ENCODE data around the gene OR4D11. TPM values are rescaled to one million over a fixed set of nuclear protein-coding genes. Genes with fewer than 3 reads are reported as not detected.
"Not testable (repeated sequence)": the region's sequence is repeated elsewhere in the genome, so short reads cannot be mapped to it uniquely, and the experiment has no call there.

OR4D11 gene
- total and polyA plus RNA-seq, 12 donors = not detected

- no peaks in the 10 kb centered on the region for H3K9me3 ChIP-seq (replicated peaks in 1 of 3)
- peak in 5 of 7 donors; percentile 49 to 77 (median 69) for DNase-seq
- intact Hi-C loops (cut with DNase I) = no loop called here
- TF ChIP-seq, protein P1, sequence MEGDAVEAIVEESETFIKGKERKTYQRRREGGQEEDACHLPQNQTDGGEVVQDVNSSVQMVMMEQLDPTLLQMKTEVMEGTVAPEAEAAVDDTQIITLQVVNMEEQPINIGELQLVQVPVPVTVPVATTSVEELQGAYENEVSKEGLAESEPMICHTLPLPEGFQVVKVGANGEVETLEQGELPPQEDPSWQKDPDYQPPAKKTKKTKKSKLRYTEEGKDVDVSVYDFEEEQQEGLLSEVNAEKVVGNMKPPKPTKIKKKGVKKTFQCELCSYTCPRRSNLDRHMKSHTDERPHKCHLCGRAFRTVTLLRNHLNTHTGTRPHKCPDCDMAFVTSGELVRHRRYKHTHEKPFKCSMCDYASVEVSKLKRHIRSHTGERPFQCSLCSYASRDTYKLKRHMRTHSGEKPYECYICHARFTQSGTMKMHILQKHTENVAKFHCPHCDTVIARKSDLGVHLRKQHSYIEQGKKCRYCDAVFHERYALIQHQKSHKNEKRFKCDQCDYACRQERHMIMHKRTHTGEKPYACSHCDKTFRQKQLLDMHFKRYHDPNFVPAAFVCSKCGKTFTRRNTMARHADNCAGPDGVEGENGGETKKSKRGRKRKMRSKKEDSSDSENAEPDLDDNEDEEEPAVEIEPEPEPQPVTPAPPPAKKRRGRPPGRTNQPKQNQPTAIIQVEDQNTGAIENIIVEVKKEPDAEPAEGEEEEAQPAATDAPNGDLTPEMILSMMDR (IDR thresholded peaks at IDR 0.05) = no peak
- no peak for TF ChIP-seq POLR2A (IDR thresholded peaks at IDR 0.05)
- no peaks in the 10 kb centered on the region for H3K27me3 ChIP-seq
- H3K4me1 ChIP-seq (replicated peaks in 1 of 2) = peaks cover 17 to 20% of the 10 kb centered on the region in 2 donors
- 32 to 56% (median 40%) methylated on average over 3 of the region's 3 CpGs for WGBS, 4 donors
- no peak overlapping the region for H3K4me3 ChIP-seq
- peak overlapping the region; percentile 9 to 47 (median 33) for H3K27ac ChIP-seq
- H3K36me3 ChIP-seq (replicated peaks in 1 of 2) = no peaks in the 10 kb centered on the region
Observed at GRCh38 chr11:59542142-59542810, 38.9 kb downstream of the OR4D11 start.

DNA sequence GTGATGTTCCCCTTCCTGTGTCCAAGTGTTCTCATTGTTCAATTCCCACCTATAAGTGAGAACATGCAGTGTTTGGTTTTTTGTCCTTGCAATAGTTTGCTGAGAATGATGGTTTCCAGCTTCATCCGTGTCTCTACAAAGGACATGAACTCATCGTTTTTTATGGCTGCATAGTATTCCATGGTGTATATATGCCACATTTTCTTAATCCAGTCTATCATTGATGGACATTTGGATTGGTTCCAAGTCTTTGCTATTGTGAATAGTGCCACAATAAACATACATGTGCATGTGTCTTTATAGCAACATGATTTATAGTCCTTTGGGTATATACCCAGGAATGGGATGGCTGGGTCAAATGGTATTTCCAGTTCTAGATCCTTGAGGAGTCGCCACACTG lies 40.3 kb downstream of the OR4D11 start:
- 79 to 100% (median 86%) methylated on average over 1 to 3 of the region's 3 CpGs for WGBS, 4 donors
- H3K27ac ChIP-seq; intact Hi-C loops (cut with DNase I): not testable (repeated sequence)

GRCh38 chr11:59544869-59545178 lies 41.4 kb downstream of the OR4D11 start:
- no peak for DNase-seq
- WGBS, 4 donors = 85 to 89% (median 86%) methylated on average over 3 of the region's 3 CpGs
- Histone ChIP-seq H3K9me3 (replicated peaks in 1 of 3) (no peaks in the 10 kb centered on the region), H3K36me3 (replicated peaks in 1 of 2) (no peaks in the 10 kb centered on the region), H3K4me3 (no peak overlapping the region), H3K27ac (no peak overlapping the region), H3K27me3 (no peaks in the 10 kb centered on the region), H3K4me1 (replicated peaks in 1 of 2) (peaks cover 20 to 30% of the 10 kb centered on the region in 2 donors)
- TF ChIP-seq, protein P1 (IDR thresholded peaks at IDR 0.05) = no peak
- no peak for TF ChIP-seq POLR2A (IDR thresholded peaks at IDR 0.05)
- intact Hi-C loops (cut with DNase I) = no loop called here

More for the DNA sequence above, 40.3 kb downstream of the OR4D11 start:
- H3K36me3 ChIP-seq (replicated peaks in 1 of 2); H3K4me3 ChIP-seq; H3K27me3 ChIP-seq; H3K9me3 ChIP-seq (replicated peaks in 1 of 3); DNase-seq: not testable (repeated sequence)
- H3K4me1 ChIP-seq (replicated peaks in 1 of 2) = peaks cover 19 to 20% of the 10 kb centered on the region in 2 donors

GRCh38 chr11:59545179-59546020 lies 42.0 kb downstream of the OR4D11 start:
- H3K4me1 ChIP-seq (replicated peaks in 1 of 2) = peaks cover 20 to 35% of the 10 kb centered on the region in 2 donors
- intact Hi-C loops (cut with DNase I) = no loop called here
- H3K9me3 ChIP-seq (replicated peaks in 1 of 3) = no peaks in the 10 kb centered on the region
- no peak overlapping the region for H3K27ac ChIP-seq
- 89 to 93% (median 89%) methylated on average over 24 of the region's 24 CpGs for WGBS, 4 donors
- TF ChIP-seq, protein P1 (IDR thresholded peaks at IDR 0.05) = no peak
- TF ChIP-seq POLR2A (IDR thresholded peaks at IDR 0.05) = no peak
- H3K4me3 ChIP-seq = no peak overlapping the region
- no peaks in the 10 kb centered on the region for H3K27me3 ChIP-seq
- H3K36me3 ChIP-seq (replicated peaks in 1 of 2) = no peaks in the 10 kb centered on the region
- DNase-seq = peak in 3 of 7 donors; percentile 46 to 59 (median 48)

- H3K36me3 ChIP-seq (replicated peaks in 1 of 2); H3K9me3 ChIP-seq (replicated peaks in 1 of 3); intact Hi-C loops (cut with DNase I); H3K27me3 ChIP-seq; H3K4me3 ChIP-seq: not testable (repeated sequence)
- WGBS, 4 donors = 75 to 85% (median 79%) methylated on average over 5 of the region's 5 CpGs
- peak in 2 of 7 donors; percentile 48 to 50 for DNase-seq
- peak overlapping the region in 3 of 5 donors; percentile 44 to 60 (median 46) for H3K27ac ChIP-seq
- peaks cover 13 to 27% of the 10 kb centered on the region in 2 donors for H3K4me1 ChIP-seq (replicated peaks in 1 of 2)
Observed at GRCh38 chr11:59547605-59548308, 44.4 kb downstream of the OR4D11 start.

Data from adrenal gland (tissue), 12 donors.